Measurements from ENCODE around the gene NEDD8.

The NEDD8 gene

DNA sequence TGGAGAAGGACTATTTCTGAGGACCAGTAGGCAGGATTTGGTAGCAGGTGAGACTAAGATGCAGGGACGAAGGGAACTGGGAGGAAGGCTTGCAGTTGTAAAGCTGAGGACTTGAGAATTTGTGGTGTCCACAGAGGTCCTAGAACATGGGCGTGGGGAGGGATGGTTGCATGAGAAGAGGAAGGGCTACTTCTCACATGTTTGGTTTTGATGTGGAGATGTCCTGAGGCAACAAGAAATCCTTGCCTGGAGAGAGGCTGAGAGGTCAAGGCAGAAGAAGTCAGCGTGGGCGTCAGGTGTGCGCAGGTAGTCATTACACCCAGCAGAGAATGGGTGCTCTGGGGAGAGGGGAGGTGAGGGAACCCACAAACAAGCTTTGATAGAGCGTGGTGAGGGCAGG, 44.9 kb upstream of the NEDD8 start:
- no peaks in the 10 kb centered on the region for H3F3A ChIP-seq (ENCODE audit: low read depth)
- H3K36me3 ChIP-seq (ENCODE audit: insufficient read depth, low read length) = no peaks in the 10 kb centered on the region
- TF ChIP-seq, protein P1, sequence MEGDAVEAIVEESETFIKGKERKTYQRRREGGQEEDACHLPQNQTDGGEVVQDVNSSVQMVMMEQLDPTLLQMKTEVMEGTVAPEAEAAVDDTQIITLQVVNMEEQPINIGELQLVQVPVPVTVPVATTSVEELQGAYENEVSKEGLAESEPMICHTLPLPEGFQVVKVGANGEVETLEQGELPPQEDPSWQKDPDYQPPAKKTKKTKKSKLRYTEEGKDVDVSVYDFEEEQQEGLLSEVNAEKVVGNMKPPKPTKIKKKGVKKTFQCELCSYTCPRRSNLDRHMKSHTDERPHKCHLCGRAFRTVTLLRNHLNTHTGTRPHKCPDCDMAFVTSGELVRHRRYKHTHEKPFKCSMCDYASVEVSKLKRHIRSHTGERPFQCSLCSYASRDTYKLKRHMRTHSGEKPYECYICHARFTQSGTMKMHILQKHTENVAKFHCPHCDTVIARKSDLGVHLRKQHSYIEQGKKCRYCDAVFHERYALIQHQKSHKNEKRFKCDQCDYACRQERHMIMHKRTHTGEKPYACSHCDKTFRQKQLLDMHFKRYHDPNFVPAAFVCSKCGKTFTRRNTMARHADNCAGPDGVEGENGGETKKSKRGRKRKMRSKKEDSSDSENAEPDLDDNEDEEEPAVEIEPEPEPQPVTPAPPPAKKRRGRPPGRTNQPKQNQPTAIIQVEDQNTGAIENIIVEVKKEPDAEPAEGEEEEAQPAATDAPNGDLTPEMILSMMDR (conservative IDR thresholded peaks at IDR 0.05; ENCODE audit: low read length) = no peak
- TF ChIP-seq EZH2phosphoT487 (IDR thresholded peaks at IDR 0.05; ENCODE audit: borderline replicate concordance) = no peak
- no peaks in the 10 kb centered on the region for H3K27me3 ChIP-seq (ENCODE audit: insufficient read depth, low read length, poor library complexity, severe bottlenecking)
- no peaks in the 10 kb centered on the region for H3K9me2 ChIP-seq (replicated peaks; ENCODE audit: low read depth, low read length)
- no peaks in the 10 kb centered on the region for H3K9me3 ChIP-seq (ENCODE audit: insufficient read depth, low read depth, low read length)
- H3K4me2 ChIP-seq (ENCODE audit: low read depth, low read length, poor library complexity, severe bottlenecking) = no peak overlapping the region
- H3K4me1 ChIP-seq (ENCODE audit: insufficient read depth, low read length, poor library complexity, severe bottlenecking) = peaks cover 26% of the 10 kb centered on the region
- no peaks in the 10 kb centered on the region for H4K20me1 ChIP-seq (ENCODE audit: insufficient read depth, low read length, poor library complexity, severe bottlenecking)
- no peak overlapping the region for H3K9ac ChIP-seq (ENCODE audit: low read depth, low read length, poor library complexity, severe bottlenecking)
- H3K79me2 ChIP-seq (ENCODE audit: insufficient read depth, low read length) = peaks cover 5% of the 10 kb centered on the region; the same call in 1 of the 2 replicates
- no peak overlapping the region for H2AFZ ChIP-seq (ENCODE audit: low read length)
- no peak overlapping the region for H3K4me3 ChIP-seq (ENCODE audit: low read length, poor library complexity, severe bottlenecking)

DNA sequence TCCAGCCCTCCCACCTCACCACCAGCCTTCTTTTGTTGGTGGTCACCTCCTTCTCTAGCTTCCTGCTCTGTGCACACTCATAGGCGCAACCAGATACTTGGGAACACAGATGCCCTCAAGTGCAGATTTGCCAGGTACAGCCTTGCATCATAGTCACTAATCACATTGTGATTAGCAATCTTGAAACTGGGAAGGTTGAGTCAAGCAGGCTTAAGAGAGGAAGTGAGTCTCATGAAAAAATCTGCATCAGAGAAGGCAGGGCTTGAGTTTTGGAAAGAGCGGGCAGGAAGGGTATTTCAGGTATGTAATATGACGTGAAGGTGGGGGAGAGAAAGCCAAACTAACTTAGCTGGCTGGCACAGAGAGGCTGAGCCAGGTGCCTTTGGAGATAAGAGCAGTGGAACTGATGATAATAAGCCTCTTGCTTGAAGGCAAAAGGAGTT, 42.0 kb upstream of the NEDD8 start:
- Histone ChIP-seq H3K4me2 (ENCODE audit: low read depth, low read length, poor library complexity, severe bottlenecking) (no peak overlapping the region), H3K4me3 (ENCODE audit: low read length, poor library complexity, severe bottlenecking) (no peak overlapping the region), H3K4me1 (ENCODE audit: insufficient read depth, low read length, poor library complexity, severe bottlenecking) (peaks cover 35% of the 10 kb centered on the region), H3K9ac (ENCODE audit: low read depth, low read length, poor library complexity, severe bottlenecking) (no peak overlapping the region), H3K36me3 (ENCODE audit: insufficient read depth, low read length) (no peaks in the 10 kb centered on the region), H3F3A (ENCODE audit: low read depth) (no peaks in the 10 kb centered on the region), H3K9me3 (ENCODE audit: insufficient read depth, low read depth, low read length) (no peaks in the 10 kb centered on the region), H3K27me3 (ENCODE audit: insufficient read depth, low read length, poor library complexity, severe bottlenecking) (no peaks in the 10 kb centered on the region), H3K9me2 (replicated peaks; ENCODE audit: low read depth, low read length) (no peaks in the 10 kb centered on the region), H4K20me1 (ENCODE audit: insufficient read depth, low read length, poor library complexity, severe bottlenecking) (no peaks in the 10 kb centered on the region), H2AFZ (ENCODE audit: low read length) (no peak overlapping the region), H3K79me2 (ENCODE audit: insufficient read depth, low read length) (peaks cover 14% of the 10 kb centered on the region; the same call in 1 of the 2 replicates)
- TF ChIP-seq, protein P1 (conservative IDR thresholded peaks at IDR 0.05; ENCODE audit: low read length) = no peak
- no peak for TF ChIP-seq EZH2phosphoT487 (IDR thresholded peaks at IDR 0.05; ENCODE audit: borderline replicate concordance)

DNA sequence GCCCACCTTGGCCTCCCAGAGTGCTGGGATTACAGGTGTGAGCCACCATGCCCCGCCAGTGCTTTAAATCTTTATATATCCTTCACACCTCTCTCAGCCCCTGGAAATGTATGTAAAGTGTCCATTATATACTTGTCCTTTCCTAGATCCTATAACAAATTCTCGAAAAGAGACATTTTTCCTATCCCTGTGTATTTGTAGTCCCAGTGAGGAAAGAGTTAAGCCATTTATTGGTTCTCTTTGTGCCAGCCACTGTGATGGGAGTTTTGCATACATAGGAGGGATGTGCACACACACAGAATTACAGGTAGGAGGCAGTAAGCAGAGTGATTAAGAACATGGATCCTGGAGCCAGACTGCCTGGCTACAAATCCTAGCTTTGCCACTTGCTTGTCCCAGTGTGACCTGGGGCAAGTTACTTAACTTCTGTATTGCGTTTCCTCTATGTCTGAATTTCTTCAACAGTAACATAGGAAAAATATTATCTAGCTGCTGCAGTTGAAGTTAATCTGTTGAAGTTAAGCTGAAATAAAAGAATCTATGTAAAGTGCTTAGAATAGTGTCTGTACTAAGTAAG, 41.3 kb upstream of the NEDD8 start:
- no peaks in the 10 kb centered on the region for H3K36me3 ChIP-seq (ENCODE audit: insufficient read depth, low read length)
- peaks cover 28% of the 10 kb centered on the region for H3K4me1 ChIP-seq (ENCODE audit: insufficient read depth, low read length, poor library complexity, severe bottlenecking)
- no peak for TF ChIP-seq EZH2phosphoT487 (IDR thresholded peaks at IDR 0.05; ENCODE audit: borderline replicate concordance)
- TF ChIP-seq, protein P1 (conservative IDR thresholded peaks at IDR 0.05; ENCODE audit: low read length) = peak; percentile 45
- peaks cover 14% of the 10 kb centered on the region; the same call in 1 of the 2 replicates for H3K79me2 ChIP-seq (ENCODE audit: insufficient read depth, low read length)
- H2AFZ ChIP-seq (ENCODE audit: low read length) = no peak overlapping the region
- H3K27me3 ChIP-seq (ENCODE audit: insufficient read depth, low read length, poor library complexity, severe bottlenecking) = no peaks in the 10 kb centered on the region
- H3K9me2 ChIP-seq (replicated peaks; ENCODE audit: low read depth, low read length) = no peaks in the 10 kb centered on the region
- no peak overlapping the region for H3K4me2 ChIP-seq (ENCODE audit: low read depth, low read length, poor library complexity, severe bottlenecking)
- no peaks in the 10 kb centered on the region for H3K9me3 ChIP-seq (ENCODE audit: insufficient read depth, low read depth, low read length)
- H3F3A ChIP-seq (ENCODE audit: low read depth) = no peaks in the 10 kb centered on the region
- no peak overlapping the region for H3K9ac ChIP-seq (ENCODE audit: low read depth, low read length, poor library complexity, severe bottlenecking)
- H3K4me3 ChIP-seq (ENCODE audit: low read length, poor library complexity, severe bottlenecking) = no peak overlapping the region
- H4K20me1 ChIP-seq (ENCODE audit: insufficient read depth, low read length, poor library complexity, severe bottlenecking) = no peaks in the 10 kb centered on the region
